K562 (cell line): ENCODE measurements around the gene PDE9A. TPM values are rescaled to one million over a fixed set of nuclear protein-coding genes. Genes with fewer than 3 reads are reported as not detected.

Experiments
- ATAC-seq: fragments of 200-7000 bp; cut with Tn5 transposase; 3 replicates; pipeline ENCODE4 v1.9.1; 2020; ENCODE audit warnings: moderate library complexity
- BruUV-seq: library from RNA; stranded (reverse); fragments of 400-500 nt; replicated peaks from 2 replicates; lab custom pipeline; 2021; lab: Mats Ljungman, UMichigan
- CTCF ChIA-PET: fragments of 300-600 bp; formaldehyde crosslinking; extraction: SDS; loops from one replicate; lab custom pipeline; 2021; ENCODE audit warnings: low intra/inter-chr PET ratio; lab: Yijun Ruan, JAX
- POLR2A ChIA-PET: fragments of 300-600, 350-650 bp; sonication (Branson Sonifier 250); formaldehyde crosslinking; extraction: SDS; loops from one replicate; lab custom pipeline; 2021; ENCODE audit warnings: antibody characterized with exemption, inconsistent platforms; lab: Yijun Ruan, JAX
- DNase-seq, 4 experiments: peaks; one replicate each; pipeline versions ENCODE4 v3.0.0 to v3.0.0-alpha.2; 2011 to 2018; ENCODE audit warnings: low spot score in 3 of 4, mixed read lengths in 3 of 4; ENCODE audit errors: extremely low read depth in 1 of 4
- FAIRE-seq: peaks from 2 replicates; lab custom pipeline; 2011; peaks lifted over from hg19 to GRCh38; lab: Jason Lieb, UNC
- H2AFZ ChIP-seq: 2 replicates; pipeline ENCODE4 v1.6.0; 2011; ENCODE audit warnings: low read depth, low read length, control low read depth, inconsistent platforms
- H3K27ac ChIP-seq: fragments of 200-600 bp; 3 replicates; pipeline ENCODE4 v1.8.0; 2011; ENCODE audit warnings: low read depth, mild to moderate bottlenecking, control low read depth, inconsistent platforms, low read length, moderate library complexity, mixed read lengths; ENCODE audit errors: extremely low read depth
- H3K27me3 ChIP-seq, 2 experiments: fragments of 300-600 bp in 1 of 2; 2 replicates in 1 of 2; 3 replicates in 1 of 2; pipeline versions ENCODE4 v1.6.0 to v1.8.0; 2011; ENCODE audit warnings: inconsistent platforms in 2 of 2, low read length in 2 of 2, mild to moderate bottlenecking in 1 of 2, mixed read lengths in 1 of 2, moderate library complexity in 1 of 2; ENCODE audit not compliant: control insufficient read depth in 2 of 2, insufficient read depth in 2 of 2
- H3K36me3 ChIP-seq: fragments of 300-600 bp; 3 replicates; pipeline ENCODE4 v1.8.0; 2011; ENCODE audit warnings: mild to moderate bottlenecking, low read length, inconsistent platforms; ENCODE audit not compliant: control insufficient read depth, insufficient read depth
- H3K4me1 ChIP-seq, 2 experiments: fragments of 200-600 bp in 1 of 2; replicated peaks in 1 of 2; 2 replicates in 1 of 2; 3 replicates in 1 of 2; pipeline versions ENCODE4 v1.5.1 to v1.8.0; 2011; ENCODE audit warnings: inconsistent platforms in 2 of 2, low read length in 2 of 2, mild to moderate bottlenecking in 1 of 2, mixed read lengths in 1 of 2, moderate library complexity in 1 of 2; ENCODE audit not compliant: control insufficient read depth in 2 of 2, insufficient read depth in 2 of 2
- H3K4me2 ChIP-seq: 2 replicates; pipeline ENCODE4 v1.6.1; 2011; ENCODE audit warnings: low read length, control low read depth, inconsistent platforms, mixed read lengths; ENCODE audit not compliant: insufficient read depth
- H3K4me3 ChIP-seq: fragments of 200-600 bp; sonication (generic), shearing (Covaris generic); 2 replicates; pipeline ENCODE4 v1.5.1; 2016; ENCODE audit warnings: control low read depth, inconsistent platforms
- H3K79me2 ChIP-seq: fragments of 200-600 bp; 3 replicates; pipeline ENCODE4 v1.8.0; 2011; ENCODE audit warnings: low read length, inconsistent platforms; ENCODE audit not compliant: control insufficient read depth, insufficient read depth
- H3K9ac ChIP-seq, 2 experiments: 2 replicates each; pipeline versions ENCODE4 v1.6.0 to v1.6.1; 2011; ENCODE audit warnings: low read depth in 2 of 2, low read length in 2 of 2, control low read depth in 1 of 2, inconsistent platforms in 1 of 2, mild to moderate bottlenecking in 1 of 2, mixed read lengths in 1 of 2; ENCODE audit not compliant: insufficient read depth in 1 of 2
- H3K9me1 ChIP-seq: one replicate; pipeline ENCODE4 v1.6.0; 2011; ENCODE audit warnings: inconsistent platforms, mild to moderate bottlenecking, low read length, moderate library complexity; ENCODE audit not compliant: control insufficient read depth, insufficient read depth
- H3K9me3 ChIP-seq: replicated peaks from 2 replicates; pipeline ENCODE4 v1.5.1; 2011; ENCODE audit warnings: low read depth, low read length, inconsistent platforms; ENCODE audit not compliant: control insufficient read depth, insufficient read depth
- H4K20me1 ChIP-seq: replicated peaks from 2 replicates; pipeline ENCODE4 v1.6.1; 2011; ENCODE audit warnings: low read length, inconsistent platforms, mixed read lengths; ENCODE audit not compliant: control insufficient read depth, insufficient read depth
- ELK1 ChIP-seq: sonication (generic); formaldehyde crosslinking; IDR thresholded peaks from 2 replicates; pipeline ENCODE4 v1.8.1; 2022; ENCODE audit warnings: missing genetic modification reagents
- WGBS: fragments of 100-300 bp; shearing (Covaris generic); methylation state at CpG from one replicate; pipeline ENCODE4 v1.1.6; 2016; ENCODE audit warnings: low coverage, mixed read lengths; ENCODE audit not compliant: insufficient coverage; ENCODE audit errors: missing lambda C conversion rate; 5-methylcytosine and 5-hydroxymethylcytosine counted together
- in situ Hi-C: fragments of 300-500 bp; cut with MboI; formaldehyde crosslinking; loops from 4 replicates; pipeline ENCODE4 v1.15.0; 2018; ENCODE audit warnings: inconsistent platforms, mixed read lengths
- intact Hi-C: fragments of 100-400 bp; cut with micrococcal nuclease; formaldehyde crosslinking; loops from 2 replicates; pipeline ENCODE4 v1.14.2; 2022
- polyA plus RNA-seq, 8 experiments: library from polyadenylated mRNA; depleted of rRNA in 4 of 8; stranded (reverse) in 5 of 8; unstranded in 3 of 8; fragments of >200 nt; fragmentation: Nextera tagmentation in 2 of 8; fragmentation: Illumina TruSeq in 1 of 8; extraction: Ambion mirVana in 2 of 8; extraction: Trizol in 1 of 8; gene quantifications; 2 replicates each; pipeline versions ENCODE4 v1.2.1 to v1.2.3, GENCODE V29; 2011 to 2014; ENCODE audit warnings: inconsistent platforms in 1 of 8, missing spikeins in 1 of 8
- total RNA-seq, 7 experiments: library from RNA; depleted of rRNA in 6 of 7; stranded (reverse); fragments of >200 nt in 6 of 7; fragmentation: Illumina TruSeq in 2 of 7; extraction: Trizol in 2 of 7; gene quantifications; 2 replicates each; pipeline versions ENCODE4 v1.2.1 to v1.2.3, GENCODE V29; 2011 to 2021; ENCODE audit warnings: low replicate concordance in 1 of 7
- TF ChIP-seq, protein P1 (sequence below): fragments of 450-650 bp; IDR thresholded peaks from 2 replicates; pipeline ENCODE4 v1.7.0; 2016; ENCODE audit warnings: borderline replicate concordance
- TF ChIP-seq, protein P2 (sequence below): fragments of 250-450 bp; sonication (Bioruptor Pico); IDR thresholded peaks from 2 replicates; pipeline ENCODE4 v1.8.0; 2022; ENCODE audit warnings: moderate library complexity, mild to moderate bottlenecking, inconsistent platforms

PDE9A gene
- total and polyA plus RNA-seq, 9 of the 15 experiments (the other 6 are each of a cell fraction or from before 2014, with no cell fraction given), result 0.07 to 0.27 TPM; not detected in 7

GRCh38 chr21:42756580-42757250 is 103.3 kb downstream of the PDE9A start:
- TF ChIP-seq, protein P1, sequence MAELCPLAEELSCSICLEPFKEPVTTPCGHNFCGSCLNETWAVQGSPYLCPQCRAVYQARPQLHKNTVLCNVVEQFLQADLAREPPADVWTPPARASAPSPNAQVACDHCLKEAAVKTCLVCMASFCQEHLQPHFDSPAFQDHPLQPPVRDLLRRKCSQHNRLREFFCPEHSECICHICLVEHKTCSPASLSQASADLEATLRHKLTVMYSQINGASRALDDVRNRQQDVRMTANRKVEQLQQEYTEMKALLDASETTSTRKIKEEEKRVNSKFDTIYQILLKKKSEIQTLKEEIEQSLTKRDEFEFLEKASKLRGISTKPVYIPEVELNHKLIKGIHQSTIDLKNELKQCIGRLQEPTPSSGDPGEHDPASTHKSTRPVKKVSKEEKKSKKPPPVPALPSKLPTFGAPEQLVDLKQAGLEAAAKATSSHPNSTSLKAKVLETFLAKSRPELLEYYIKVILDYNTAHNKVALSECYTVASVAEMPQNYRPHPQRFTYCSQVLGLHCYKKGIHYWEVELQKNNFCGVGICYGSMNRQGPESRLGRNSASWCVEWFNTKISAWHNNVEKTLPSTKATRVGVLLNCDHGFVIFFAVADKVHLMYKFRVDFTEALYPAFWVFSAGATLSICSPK, result no peak
- no peak for TF ChIP-seq ELK1 (CRISPR knock-in tag)
- TF ChIP-seq, protein P2, sequence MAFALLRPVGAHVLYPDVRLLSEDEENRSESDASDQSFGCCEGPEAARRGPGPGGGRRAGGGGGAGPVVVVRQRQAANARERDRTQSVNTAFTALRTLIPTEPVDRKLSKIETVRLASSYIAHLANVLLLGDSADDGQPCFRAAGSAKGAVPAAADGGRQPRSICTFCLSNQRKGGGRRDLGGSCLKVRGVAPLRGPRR (CRISPR knock-in tag), result no peak
- TF ChIP-seq, all 486 proteins: peak for 0
- H3K4me2 ChIP-seq, result no peak overlapping the region
- POLR2A ChIA-PET, result interaction anchor here (0.7 to 2.6 kb wide), 2 partner anchors 9 to 558 kb away, joined by 4 to 9 read pairs; no protein-coding TSS in a partner anchor
- H3K9me1 ChIP-seq, result no peaks in the 10 kb centered on the region
- no peaks in the 10 kb centered on the region for H3K79me2 ChIP-seq
- H3K9me3 ChIP-seq, result no peaks in the 10 kb centered on the region
- no peak overlapping the region for H3K27ac ChIP-seq
- CTCF ChIA-PET, result no interaction called here
- peaks cover 14% of the 10 kb centered on the region; the same call in 1 of the 2 replicates for H4K20me1 ChIP-seq
- 0 out of 4 replicates have a peak overlapping the region, but pooled peaks of 1 of the 2 experiments have one; percentile 8 for H3K9ac ChIP-seq
- no TSS peak for BruUV-seq
- peaks cover 0 to 28% of the 10 kb centered on the region in 2 experiments; a peak in 3 of 5 replicates for H3K4me1 ChIP-seq
- FAIRE-seq (no peak), DNase-seq (no peak), ATAC-seq (no peak)
- intact Hi-C loops, result no loop called here
- H3K4me3 ChIP-seq, result no peak overlapping the region
- peaks cover 69 to 95% of the 10 kb centered on the region in 2 experiments for H3K27me3 ChIP-seq
- 2% methylated on average over 23 of the region's 24 CpGs for WGBS
- in situ Hi-C loops, result no loop called here
- H2AFZ ChIP-seq, result no peak overlapping the region
- H3K36me3 ChIP-seq, result no peaks in the 10 kb centered on the region
